Hematopoietic multipotent progenitor cell treated with erythropoietin and hydrocortisone succinate and interleukin-3 and kit ligand, for 15 days (in vitro differentiated cells): ENCODE measurements around the gene RABGAP1L.
"Not testable (repeated sequence)": the region's sequence is repeated elsewhere in the genome, so short reads cannot be mapped to it uniquely, and the experiment has no call there.

Source experiments
- DNase-seq: peaks from one replicate; pipeline ENCODE4 v3.0.0-alpha.2; 2015; ENCODE audit warnings: low spot score

The RABGAP1L gene

DNA sequence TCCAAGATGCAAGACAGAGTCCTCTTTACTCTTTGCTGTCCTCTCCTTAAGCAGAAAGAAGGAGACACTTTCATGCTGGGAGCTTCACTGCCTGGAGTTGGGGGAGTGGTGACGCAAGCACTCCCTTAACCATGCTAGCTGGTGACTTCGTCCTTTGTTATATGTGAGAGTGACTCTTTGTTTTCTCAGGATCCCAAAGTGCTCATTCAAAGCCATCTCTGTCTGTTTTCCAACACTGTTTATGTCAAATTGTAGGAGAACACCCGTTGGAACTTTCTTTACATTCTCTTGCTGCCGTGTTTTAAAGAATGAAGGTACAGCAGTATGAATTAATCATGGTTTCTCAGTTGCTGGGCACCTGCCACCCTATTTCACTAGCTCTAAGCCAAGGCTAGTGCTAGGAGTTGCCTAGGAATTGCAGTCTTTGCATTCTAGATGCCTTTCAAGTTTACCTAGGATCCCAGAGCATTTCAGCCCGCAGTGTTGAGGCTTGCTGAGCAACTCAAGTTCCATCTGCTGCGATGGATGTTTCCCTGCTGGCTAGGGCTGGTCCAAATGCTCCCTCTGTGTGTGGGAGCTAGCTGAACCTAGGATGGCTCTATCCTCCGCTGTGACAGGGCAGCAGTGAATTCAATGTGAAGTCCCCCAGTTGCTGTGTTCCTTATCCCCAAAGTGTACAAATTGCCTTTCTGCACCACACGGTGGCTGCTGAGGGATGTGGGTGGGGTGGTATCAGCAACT, 205.8 kb downstream of the RABGAP1L start:
- DNase-seq, result no peak

DNA sequence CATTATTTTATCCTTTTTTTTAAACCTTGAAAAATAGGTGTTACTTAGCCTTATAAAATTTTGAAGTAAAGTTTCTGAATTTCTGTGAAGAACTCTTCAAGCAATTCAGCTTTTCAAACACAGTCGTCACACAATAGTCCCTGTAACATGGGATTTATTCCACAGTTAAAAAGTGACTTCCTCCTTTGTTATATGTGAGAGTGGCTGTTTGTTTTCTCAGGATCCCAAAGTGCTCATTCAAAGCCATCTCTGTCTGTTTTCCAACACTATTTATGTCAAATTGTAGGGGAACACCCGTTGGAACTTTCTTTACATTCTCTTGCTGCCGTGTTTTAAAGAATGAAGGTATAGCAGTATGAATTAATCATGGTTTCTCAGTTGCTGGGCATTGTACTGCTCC, 207.6 kb downstream of the RABGAP1L start:
- no peak for DNase-seq

DNA sequence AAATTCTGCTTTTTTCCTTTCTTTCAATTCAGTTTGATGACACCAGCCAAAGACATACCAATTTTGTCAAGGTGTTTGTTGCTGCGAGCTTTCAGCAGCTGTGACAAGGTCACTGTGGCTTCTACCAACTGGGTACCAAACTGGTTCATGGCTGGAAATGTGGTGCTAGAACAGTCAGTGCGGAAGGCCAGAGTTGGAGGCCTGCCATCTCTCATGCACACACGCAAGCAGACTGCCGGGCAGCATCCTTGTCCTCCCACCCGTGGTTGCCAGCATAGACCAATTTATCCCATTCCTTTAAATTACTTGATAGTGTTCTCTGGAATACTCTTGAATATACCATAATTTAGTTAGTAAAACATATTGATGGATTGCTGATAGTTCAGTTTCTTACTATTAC, 208.6 kb downstream of the RABGAP1L start:
- no peak for DNase-seq

DNA sequence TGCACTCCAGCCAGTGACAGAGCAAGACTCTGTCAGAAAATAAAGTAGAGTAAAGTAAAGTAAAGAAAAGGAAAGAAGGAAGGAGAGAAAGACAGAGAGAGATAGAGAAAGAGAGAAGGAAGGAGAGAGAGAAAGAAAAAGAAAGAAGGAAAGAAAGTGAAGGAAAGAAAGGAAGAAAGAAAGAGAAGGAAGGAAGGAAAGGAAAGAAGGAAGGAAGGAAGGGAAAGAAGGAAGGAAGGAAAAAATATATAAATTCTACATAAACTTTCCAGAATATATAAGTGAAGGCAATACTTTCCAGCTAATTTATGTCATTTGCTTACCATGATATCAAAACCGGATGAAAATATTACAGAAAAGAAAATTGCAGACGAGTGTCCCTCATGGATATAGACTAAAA, 216.7 kb downstream of the RABGAP1L start:
- DNase-seq, result no peak

DNA sequence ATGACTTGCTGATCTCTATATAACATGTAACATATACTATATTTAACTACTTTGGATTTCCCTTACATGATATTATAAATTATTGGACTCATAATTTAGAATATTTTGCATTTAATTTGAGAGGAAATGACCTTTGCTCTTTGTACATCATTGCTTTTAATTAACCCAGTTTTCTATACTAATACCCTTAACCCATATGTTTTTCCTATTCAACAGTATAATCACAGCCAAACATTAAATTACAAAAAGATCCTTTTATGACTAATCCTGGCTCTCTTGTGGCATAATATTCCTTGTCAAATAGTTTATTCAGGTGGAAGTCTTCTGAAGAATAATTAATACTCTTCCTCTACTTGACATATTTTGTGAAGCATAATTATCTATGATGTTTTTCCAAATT, 232.4 kb downstream of the RABGAP1L start:
- no peak for DNase-seq

DNA sequence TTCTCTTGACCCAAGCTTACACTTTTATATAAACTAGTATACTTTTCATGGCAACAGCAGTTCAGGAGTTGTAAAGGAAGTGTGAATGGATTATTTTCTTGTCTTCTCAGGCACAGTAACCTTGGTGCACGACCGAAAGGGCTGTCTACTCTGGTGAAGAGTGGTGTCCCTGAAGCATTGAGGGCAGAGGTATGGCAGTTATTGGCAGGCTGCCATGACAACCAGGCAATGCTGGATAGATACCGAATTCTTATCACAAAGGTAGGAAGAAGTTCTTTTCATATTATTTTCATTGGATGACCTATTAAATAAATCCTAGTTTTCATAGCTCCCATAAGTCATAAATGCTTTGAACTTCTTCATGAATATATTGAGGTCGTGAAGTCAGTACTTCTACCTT, 234.6 kb downstream of the RABGAP1L start:
- peak; percentile 12 for DNase-seq

DNA sequence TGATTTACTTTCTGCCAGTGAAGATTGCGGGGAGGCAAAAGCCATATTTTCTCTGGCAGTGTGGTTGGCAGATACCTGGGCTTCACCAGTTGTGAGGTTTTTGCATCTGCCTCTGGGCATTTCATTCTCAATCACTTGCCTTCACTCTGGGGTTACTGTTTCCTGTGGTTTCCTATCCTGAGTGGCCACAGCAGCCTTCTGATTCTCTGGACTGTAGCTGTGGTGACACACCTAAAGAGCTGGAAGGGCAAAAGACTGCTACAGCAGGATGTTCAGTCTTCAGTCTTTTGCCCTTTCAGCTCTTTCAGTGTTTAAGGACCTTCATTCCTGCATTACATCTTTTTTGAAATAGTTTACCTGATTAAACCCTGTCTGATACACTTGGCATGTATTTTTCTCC, 237.9 kb downstream of the RABGAP1L start:
- no peak for DNase-seq

DNA sequence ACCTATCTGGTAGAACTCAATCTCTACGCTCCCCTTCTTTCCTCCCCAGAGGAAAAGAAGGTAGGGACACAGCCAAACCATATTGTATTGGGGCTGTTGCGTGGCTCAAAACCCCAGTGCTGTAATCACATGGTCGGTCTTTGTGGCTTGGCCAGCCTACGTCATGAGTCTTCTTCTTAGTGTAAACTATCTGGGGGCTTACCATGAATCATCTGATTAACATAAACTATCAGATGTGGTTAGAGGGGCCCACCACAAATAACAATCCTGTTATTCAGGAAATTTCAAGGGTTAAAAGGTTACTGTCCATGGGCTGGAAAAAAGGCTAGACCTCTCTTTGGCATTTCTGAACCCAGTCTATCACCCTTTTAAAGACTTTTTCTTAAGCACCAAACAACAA, 238.9 kb downstream of the RABGAP1L start:
- no peak for DNase-seq

DNA sequence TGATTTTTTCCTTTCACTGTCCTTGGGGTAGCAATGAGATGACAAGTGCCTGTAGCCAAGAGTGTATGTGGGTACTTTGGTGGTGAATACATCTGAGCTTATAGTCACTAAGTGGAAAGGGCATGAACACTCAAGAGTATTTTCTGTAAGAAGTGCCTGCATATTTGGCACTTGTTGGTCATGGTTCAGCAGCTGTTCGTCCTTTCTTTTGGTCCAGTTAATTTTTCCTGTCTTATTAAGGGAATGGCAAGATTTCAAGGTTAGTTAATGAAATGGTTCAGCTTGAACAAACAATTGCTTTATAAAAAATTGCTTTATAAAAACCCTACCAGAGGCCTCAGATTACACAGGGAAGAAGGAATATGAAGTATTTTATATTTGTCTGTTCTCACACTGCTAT, 239.9 kb downstream of the RABGAP1L start:
- DNase-seq, result no peak

DNA sequence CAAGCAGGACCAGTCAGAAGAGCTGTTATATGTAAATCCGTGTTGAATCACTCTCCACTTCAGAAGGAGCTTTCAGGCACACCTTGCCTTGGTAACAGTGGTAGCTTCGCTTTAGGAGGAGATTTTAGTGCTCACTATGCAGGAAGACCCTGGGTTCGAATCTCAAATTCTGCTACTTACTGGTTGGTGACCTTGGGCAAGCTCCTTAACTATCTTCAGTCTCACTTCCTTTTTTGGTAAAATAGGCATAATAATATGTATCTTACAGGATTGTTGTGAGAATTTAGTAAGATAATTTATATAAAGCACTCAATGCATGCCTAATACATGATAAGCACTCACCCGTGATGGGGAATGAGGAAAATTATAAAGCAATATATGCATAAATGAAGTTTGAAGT, 241.8 kb downstream of the RABGAP1L start:
- no peak for DNase-seq

DNA sequence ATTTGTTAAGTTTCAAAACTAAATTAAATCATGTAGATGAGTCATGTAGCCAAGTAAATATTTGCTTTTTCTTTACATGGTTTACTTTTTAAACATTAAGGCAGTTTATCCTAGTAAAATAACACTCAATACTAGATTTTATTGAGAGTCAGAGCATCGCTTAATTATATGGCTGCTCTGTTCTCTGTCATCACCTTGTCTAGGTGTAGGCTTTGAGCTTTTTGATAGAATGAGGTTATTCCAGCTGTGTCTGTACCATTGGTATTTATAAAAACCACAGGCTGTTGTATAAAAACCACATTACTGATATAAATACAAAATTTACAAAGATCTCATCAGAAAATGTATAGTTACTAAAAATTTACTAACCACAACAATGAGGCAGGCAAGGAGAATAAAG, 245.9 kb downstream of the RABGAP1L start:
- no peak for DNase-seq

DNA sequence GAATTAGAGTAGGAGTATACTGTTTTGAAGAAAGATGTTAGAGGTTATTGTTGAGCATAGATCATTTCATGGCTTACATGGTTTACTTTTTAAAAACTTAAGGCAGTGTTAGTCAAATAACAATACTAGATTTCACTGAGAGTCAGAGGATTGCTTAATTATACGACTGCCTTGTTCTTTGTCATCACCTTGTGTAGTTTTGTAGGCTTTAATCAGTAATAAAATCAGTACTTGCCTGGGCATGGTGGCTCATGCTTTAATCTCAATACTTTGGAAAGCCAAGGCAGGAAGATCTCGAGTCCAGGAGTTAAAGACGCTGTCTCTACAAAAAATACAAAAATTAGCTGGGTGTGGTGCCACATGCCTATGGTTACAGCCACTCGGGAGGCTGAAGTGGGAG, 247.1 kb downstream of the RABGAP1L start:
- no peak for DNase-seq

DNA sequence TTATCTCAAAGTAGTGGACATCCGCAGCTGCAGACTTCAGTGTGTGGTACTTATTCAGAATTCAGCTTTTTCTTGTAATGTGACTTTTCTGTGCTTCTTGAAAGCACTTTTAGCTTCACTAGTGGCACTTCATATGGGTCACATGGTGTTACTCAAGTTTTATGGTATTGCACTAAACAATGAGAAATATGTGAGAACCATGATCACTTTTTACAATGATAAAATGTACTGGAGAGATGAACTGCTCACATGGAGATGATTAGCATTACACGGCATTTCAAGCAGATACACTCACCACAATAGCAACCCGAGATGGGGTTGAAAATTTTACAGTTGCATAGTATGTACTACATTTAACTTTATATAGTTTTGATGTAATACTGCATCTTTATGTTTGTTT, 248.3 kb downstream of the RABGAP1L start:
- DNase-seq, result no peak

DNA sequence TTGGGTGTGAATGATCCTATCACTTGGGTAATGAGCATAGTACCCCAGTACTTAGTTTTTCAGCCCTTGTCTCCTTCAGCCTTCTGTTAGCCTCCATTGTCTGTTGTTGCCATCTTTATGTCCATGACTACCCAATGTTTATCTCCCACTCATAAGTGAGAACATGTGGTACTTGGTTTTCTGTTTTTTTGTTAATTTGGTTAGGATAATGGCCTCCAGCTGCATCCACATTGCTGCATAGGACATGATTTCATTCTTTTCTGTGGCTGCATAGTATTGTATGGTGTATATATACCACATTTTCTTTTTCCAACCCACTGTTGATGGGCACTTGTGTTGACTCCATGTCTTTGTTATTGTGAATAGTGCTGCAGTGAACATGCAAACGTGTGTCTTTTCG, 248.8 kb downstream of the RABGAP1L start:
- DNase-seq, result no peak

DNA sequence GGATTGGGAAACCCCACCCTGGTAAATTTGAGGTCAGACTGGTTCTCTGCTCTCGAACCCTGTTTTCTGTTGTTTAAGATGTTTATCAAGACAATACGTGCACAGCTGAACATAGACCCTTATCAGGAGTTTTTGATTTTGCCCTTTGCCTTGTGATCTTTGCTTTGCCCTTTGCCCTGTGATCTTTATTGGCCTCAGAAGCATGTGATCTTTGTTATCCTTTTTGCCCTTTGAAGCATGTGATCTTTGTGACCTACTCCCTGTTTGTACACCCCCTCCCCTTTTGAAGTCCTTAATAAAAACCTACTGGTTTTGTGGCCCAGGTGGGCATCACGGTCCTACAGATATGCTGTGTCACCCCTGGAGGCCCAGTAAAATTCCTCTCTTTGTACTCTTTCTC, 250.5 kb downstream of the RABGAP1L start:
- not testable (repeated sequence) for DNase-seq

DNA sequence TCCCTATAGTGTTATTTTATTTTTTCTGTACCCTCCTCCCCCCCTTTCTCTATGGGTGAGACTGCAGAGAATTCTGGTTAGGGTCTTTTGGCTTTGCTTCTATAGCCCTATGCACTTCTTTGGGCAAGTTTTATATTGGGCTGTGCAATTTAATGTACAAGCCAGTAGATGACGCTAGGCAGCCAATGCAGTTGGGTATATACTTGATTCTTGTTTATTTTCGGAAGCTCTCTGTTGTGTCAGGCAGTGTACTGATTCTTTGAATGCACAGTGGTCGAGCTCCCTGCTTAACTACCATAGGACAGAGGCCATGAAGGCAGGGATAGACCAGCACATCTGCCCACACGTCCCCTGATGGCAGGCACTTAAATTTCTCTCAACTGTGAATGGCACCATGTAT, 254.3 kb downstream of the RABGAP1L start:
- no peak for DNase-seq

DNA sequence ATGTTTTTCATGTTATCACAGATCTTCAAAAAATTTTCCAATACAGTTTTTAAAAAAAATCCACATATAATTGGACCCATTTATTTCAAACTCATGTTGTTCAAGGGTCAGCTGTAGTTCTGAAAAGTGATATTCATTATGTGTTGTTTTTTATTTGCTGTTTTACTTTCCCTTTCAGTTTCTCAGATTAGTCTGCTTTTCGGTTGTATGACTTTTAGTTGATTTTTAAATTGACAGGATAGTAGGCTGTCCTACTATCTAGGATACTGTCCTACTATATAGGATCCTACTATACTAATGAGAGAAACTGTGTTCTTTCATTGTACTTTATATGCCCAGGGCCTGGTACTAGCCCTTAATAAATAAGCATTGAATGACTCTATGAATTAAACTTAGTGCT, 254.9 kb downstream of the RABGAP1L start:
- DNase-seq, result no peak

DNA sequence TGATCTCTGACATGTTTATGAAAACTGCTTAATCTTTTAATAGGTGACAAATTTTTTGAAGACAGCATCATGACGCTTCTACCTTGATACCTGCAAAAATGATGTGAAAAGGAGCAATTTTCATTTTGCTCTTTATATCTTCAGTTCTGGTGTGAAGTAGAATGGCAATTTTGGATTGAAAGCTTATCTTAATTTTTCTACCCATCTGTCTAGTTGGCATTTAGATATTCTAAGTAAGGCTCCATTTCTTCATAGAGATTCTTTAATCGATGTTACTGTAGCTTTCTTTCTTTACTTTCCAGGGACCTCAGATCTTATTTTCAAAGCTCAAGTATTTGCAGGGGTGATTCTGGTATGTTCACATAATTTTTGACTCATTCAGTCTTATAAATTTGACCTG, 256.2 kb downstream of the RABGAP1L start:
- no peak for DNase-seq

DNA sequence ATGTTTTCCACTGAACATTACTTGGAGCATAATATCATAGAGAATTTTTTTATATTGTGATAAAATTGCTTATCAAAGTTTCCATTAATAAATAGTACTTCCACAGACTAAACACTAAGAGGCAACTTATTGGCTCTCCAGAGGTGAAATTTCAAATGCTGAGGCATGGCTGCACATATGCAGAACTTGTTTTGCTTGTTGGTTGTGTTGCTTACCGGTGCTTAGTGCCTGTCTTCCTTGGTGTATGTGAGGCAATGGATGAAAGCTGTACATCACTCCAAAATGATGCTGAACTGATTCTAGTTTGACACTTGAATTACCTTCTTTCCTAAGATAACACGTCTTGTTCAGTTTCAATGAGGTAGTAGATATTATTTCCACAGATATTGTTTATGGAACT, 258.6 kb downstream of the RABGAP1L start:
- DNase-seq, result no peak

DNA sequence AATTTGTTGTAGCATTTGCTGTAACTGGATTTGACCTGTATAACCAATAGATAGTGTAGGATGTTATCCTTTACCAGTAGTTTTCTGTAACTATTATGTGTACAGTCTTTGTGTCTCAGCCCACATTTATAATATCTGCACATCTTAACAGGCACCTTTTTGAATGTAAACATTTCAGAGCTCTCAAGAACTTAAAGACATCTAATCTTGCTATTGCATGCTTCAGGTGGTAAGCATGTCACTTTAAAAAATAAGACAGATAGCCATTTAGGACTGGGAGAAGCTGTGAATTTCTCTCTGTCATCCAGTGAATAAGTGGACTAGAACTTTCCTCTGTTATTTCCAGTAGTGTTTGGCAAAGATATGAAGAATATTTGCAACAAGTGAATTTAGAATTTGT, 265.8 kb downstream of the RABGAP1L start:
- DNase-seq, result no peak

DNA sequence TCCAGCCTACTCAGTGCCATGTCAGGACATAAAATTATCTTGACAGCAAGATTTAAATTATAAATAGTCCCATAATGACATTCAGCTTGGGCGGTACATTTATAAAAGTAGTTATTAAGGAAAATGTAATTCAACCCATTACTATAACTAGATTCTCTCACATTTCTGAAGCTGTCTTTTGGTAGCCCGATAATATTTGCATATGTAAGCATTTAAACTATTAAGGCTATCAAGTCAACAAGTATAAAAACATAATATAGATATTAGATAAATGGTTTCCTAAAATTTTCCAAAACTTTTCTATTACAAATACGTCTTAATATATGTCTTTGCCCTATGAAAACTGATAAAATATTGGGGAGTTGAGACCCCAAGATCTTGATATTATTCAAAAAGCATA, 266.8 kb downstream of the RABGAP1L start:
- no peak for DNase-seq

DNA sequence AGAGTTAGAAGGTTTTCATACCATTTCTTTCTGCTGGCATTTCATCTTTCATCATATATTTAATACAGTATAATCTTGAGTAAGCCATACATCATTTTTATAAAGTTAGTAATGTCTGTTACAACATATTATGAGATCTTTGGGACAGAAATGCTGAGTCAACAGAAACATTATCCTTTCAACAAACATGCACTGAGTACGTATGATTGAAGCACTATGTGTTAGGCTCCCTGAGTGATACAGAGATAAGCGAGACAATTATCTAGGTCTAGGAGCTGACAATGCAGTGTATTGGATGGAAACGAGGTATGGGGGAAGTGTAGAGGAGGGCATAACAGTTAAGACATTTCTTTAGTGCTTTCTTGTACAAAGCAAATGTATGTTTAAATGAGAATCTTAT, 268.7 kb downstream of the RABGAP1L start:
- no peak for DNase-seq

DNA sequence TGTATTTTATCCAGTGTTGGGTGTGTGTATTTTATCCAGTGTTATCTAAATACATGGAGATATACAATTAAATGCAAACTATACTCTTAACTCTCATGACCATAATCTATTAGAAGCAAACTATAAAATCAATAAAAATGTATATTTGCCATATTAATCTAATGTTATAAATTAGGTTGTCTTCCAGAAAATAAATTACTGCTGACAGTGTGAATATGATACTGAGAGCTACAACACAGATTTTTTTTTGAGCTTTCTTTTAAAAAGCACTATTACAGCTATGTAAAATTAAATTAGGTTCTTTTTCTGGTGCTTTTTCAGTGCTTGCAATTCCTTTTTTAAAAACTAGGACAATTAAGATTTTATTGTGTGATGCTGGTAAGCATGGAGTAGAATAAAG, 269.4 kb downstream of the RABGAP1L start:
- no peak for DNase-seq

DNA sequence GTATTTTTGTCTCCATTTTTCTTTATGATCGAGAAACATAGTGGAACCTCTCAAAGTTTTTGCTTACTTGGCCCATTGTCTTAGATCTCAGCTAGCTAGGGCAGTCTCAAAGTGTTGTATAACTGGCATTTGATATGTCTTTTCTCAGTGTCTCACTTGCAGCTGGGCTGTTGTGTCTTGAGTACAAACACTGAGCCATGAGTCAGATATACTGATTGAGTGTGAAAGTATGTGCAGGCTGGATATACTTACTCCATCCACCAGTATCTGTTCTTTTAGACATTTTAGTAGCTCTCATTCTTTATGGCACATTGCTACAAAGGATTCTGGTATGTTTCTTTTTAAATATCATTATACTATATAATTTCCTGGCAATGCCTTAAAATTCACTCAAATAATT, 274.1 kb downstream of the RABGAP1L start:
- DNase-seq, result no peak

DNA sequence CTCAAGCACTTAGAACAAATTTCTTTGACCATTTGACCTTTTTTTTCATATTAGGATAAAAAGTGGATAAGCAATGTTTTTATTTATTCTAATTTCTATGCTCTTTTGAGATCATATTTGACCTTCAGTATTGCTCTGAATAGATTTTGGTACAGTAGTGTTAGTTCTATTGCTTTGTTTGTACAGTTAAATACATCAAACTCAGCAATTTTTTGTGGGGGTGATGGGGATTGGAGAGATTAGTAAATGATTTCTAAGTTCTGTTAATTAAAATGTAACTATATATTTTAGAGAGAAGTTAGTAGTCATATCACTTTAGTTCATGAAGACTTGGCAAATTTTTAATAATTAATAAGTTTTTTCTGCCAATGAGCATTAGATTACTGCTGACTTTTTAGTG, 286.0 kb downstream of the RABGAP1L start:
- DNase-seq, result no peak
